ENCODE data around the gene MAMLD1. TPM values are rescaled to one million over a fixed set of nuclear protein-coding genes. Genes with fewer than 3 reads are reported as not detected.

Gene MAMLD1
- total RNA-seq, 1 donor from 2014 or later: 4.9 TPM

GRCh38 chrX:150487369-150488094 is 124.4 kb downstream of the MAMLD1 start:
- DNase-seq (ENCODE audit: extremely low read depth, low read depth, low spot score): no peak

GRCh38 chrX:150489359-150490015 is 126.4 kb downstream of the MAMLD1 start:
- no peak for DNase-seq (ENCODE audit: extremely low read depth, low read depth, low spot score)

GRCh38 chrX:150495496-150495895 is 132.4 kb downstream of the MAMLD1 start:
- DNase-seq (ENCODE audit: extremely low read depth, low read depth, low spot score): no peak

GRCh38 chrX:150499240-150499639 is 136.1 kb downstream of the MAMLD1 start:
- no peak for DNase-seq (ENCODE audit: extremely low read depth, low read depth, low spot score)

GRCh38 chrX:150502091-150502490 is 139.0 kb downstream of the MAMLD1 start:
- no peak for DNase-seq (ENCODE audit: extremely low read depth, low read depth, low spot score)

DNA sequence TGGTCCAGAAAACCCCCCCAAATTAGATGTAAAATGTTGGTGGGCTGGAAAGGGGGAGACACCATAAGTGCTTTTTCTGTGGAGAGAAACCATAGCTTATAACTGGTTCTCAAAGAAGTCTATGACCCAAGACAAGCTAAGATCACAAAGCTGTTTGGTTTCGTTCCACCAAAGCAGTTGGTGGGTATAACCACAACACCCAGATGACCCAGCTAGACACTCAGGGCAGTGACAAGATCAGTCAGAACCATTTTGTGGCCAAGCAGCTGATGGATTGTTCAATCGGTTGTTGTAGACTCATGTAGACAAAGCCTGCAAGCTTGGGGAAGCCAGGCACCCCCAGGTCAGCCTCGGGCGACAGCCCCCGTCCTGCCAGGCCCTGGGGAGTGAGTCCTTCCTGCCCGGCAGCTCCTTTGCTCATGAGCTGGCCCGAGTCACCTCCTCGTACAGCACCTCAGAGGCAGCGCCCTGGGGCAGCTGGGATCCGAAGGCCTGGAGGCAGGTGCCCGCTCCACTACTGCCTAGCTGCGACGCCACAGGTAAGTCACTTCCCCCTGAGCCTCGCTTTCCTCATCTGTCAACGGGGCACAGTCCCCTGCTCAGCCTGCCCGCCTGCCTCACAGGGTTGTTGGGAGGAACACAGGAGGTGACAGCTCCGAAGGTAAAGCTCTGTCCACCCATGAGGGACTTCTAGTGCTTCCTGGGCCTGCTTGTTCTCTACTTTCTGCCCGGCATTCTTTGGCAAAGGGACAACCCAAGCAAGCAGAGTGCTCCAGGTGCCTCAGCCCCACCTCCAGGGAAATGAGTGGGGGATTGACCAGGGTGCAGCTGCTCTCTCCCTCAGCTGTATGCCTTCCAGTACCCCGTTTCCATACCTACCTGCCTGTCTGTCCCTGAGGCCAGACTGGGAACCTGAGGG is 140.1 kb downstream of the MAMLD1 start:
- no peak for DNase-seq (ENCODE audit: extremely low read depth, low read depth, low spot score)

GRCh38 chrX:150503898-150504219 is 140.7 kb downstream of the MAMLD1 start:
- DNase-seq (ENCODE audit: extremely low read depth, low read depth, low spot score): no peak

DNA sequence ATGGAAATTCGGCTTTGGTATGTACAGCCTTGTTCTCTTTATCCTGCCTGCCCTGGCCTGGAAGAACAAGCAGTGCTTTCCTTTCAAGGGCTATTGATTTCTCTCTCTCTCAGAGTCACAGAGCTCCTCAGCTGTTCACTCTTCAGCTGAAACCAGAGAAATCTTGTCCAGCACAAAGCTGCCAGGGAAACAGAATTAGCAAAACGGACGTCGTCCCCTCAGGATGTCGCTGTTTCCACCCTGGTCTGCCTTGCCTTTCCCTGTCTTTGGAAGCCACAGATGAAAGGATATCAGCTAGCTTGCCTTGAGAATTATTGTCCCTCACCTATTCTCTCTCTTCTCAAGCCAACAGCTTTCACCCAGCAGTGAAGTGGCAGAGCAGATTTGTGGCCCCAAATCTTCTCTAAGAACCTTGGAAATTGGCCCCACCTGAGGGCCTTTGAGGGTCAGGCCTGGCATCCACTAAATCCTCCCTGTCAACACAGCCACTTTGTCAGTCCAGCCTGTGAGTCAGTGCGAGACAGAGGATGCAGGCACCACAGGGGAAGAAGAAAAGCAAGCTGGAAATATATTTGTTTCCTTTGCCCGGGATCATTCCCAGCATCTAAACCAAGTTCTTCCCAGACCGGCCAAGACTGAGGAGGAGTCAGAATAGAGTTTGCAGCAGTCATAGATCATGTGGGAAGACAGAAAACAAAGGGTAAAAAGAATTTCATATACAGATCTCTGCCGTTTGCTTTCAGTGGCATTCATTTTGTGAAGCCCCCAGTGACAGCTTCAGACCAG is 141.5 kb downstream of the MAMLD1 start:
- peak; percentile 34 for DNase-seq (ENCODE audit: extremely low read depth, low read depth, low spot score)

DNA sequence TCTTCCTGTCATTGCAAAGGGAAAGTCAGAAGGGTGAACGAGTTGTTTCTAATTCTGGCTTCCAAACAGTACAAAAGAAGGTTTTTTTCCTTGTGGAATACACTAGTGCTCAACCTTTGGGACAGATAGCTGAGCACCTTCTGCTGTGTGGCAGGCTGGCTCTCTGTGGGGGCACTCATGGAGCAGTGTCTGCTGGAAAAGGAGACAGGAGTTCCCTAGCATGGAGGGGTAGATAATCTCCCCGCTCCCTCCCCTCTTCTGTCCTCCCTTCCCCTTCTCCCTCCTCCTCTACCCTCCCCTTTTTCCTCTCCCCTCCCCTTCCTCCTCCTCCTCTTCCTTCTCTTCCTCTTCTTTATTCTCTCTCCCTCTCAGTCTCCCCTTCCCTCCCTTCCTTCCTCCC is 142.9 kb downstream of the MAMLD1 start:
- DNase-seq (ENCODE audit: extremely low read depth, low read depth, low spot score): no peak

DNA sequence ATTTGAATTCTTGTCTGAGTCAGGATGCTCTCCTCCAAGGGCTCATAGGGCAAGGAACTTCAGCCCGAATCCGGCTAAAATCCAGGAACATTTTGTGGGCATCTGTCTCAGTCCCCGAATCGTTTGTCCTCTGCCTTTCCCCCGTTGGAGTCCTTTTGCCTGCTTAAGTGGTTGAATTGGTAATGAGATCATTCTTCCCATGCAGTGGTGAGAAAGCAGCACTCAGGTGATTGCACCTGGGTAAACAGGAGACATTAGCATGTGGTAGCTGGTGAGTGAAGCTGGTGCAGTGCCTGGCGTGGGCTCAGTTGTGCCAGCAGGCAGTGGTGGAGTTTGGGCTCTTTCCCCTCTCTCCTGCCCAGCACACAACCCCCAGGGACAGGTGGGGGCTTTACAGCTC is 143.4 kb downstream of the MAMLD1 start:
- DNase-seq (ENCODE audit: extremely low read depth, low read depth, low spot score): no peak

DNA sequence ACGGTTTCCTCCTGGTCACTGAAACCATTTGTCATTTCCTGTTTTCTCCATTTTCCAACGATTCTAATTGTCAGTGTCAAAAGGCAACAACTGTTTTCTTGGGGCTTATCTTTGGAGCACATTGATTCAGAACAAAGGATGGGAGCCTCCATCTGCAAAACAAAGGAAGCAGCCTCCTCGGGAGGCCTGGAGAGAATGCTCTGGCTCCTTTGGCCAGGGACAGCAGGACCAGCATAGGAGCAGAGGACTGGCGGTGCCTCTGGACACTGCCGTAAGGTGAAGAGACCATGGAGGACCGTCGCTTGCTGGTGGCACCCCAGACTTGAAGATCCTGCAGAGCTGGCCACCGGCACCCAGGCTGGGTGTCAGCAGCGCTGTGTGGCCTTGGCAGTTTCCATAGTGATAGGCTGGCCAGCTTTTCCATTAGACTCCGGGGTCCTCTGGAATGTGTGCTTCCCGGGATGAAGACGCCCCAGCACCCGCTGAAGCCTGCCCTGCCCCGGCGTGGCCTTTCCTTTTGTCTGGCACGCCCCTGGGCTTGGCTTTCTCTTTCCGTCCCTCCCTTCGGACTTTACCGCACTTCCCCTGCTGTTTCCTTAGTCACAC is 144.2 kb downstream of the MAMLD1 start:
- DNase-seq (ENCODE audit: extremely low read depth, low read depth, low spot score): no peak

GRCh38 chrX:150508018-150508417 is 144.9 kb downstream of the MAMLD1 start:
- DNase-seq (ENCODE audit: extremely low read depth, low read depth, low spot score): no peak

DNA sequence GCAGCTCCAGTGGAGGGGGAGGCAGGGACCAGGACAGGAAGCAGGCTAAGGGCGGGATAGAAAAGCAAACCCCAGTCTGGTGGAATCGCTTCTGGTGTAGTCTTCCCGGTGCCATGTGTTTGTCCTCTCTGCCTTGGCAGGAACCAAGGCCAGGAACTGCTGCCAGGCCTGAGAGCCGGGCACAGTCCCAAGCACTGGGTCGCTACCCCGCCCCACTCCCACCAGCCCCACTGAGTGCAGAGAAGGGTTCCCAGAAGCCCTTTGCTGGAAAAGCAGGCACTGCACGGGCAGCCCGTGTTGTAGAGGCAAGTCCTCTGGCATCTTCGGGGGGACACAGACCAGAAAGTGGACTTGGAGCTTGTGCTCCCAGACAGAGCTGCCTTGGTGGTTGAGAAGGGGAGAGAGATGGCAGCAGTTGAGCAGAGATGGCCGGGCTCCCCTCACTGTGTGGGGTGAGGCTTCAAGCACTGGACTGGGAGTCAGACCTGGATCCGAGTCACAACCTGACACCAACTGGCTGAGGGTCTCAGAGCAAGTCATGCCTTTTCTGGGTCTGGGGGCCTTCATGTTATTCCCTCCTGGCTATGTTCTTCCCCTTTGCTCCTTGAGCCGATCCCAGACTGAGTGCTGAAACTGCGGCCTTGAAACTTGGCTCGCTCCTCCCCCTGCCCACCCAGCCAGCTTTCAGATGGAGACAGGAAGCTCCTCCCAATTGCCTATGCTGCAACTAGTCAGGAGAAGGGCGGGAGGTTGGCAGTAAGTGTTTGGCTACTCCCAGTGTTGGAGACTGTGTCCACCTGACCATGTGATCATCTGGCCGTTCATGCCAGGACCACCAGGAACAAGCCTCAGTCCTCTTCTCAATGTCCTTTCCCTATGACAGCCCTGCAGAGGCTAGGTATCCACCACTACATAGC is 145.6 kb downstream of the MAMLD1 start:
- DNase-seq (ENCODE audit: extremely low read depth, low read depth, low spot score): no peak

DNA sequence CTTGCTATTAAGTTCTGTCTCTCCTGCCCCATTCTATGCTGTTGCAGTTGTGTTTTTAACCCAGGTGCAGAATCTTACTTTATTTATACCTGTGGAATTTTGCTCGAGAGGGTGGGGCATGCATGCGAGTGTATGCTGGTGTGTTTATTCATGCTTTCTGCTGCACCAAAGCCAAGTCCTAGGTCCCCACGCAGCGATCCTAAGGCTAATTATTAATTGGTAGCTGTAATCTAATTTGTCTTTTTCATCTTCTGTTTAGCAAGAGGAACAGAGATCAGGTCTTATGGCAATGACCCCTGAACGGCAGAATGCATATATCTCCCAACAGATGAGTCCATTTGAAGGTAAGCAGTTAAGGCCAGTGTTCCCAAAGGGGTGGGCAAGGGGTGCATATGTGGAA is 146.6 kb downstream of the MAMLD1 start:
- DNase-seq (ENCODE audit: extremely low read depth, low read depth, low spot score): no peak

DNA sequence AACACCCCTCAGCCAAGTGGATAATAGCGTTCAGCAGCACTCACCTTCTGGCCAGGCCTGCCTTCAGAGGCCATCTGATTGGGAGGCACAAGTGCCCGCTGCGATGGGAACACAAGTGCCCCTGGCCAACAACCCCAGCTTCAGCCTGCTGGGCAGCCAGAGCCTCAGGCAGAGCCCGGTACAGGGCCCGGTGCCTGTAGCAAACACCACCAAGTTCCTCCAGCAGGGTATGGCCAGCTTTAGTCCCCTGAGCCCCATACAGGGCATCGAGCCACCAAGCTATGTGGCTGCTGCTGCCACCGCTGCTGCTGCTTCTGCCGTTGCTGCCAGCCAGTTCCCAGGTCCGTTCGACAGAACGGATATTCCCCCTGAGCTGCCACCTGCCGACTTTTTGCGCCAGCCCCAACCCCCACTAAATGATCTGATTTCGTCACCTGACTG is 149.4 kb downstream of the MAMLD1 start:
- DNase-seq (ENCODE audit: extremely low read depth, low read depth, low spot score): no peak

- no peak for DNase-seq (ENCODE audit: extremely low read depth, low read depth, low spot score)
These were observed 150.4 kb downstream of the MAMLD1 start for GRCh38 chrX:150513544-150513943.

- no peak for DNase-seq (ENCODE audit: extremely low read depth, low read depth, low spot score)
These were observed 151.3 kb downstream of the MAMLD1 start for GRCh38 chrX:150514462-150514861.

DNA sequence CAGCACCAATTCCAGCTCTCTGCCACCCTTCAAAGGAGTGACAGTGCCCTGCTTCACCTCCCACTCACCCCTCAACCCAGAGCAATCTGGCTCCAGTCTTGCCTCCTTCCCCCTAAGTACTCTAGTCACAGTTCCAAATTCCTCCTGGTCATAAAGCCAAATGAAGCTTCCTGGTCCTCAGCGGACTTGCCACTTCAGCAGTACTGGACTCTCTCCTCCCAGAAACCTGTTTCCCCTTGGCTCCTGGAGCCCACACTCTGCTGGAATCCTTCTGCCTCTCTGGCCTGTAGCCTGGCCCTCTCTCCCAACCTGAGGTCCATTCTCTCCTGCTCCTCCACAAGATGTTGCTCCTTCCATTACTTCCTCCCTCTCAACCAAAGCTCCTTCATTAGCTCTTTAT is 152.7 kb downstream of the MAMLD1 start:
- no peak for DNase-seq (ENCODE audit: extremely low read depth, low read depth, low spot score)

GRCh38 chrX:150517303-150517910 is 154.3 kb downstream of the MAMLD1 start:
- no peak for DNase-seq (ENCODE audit: extremely low read depth, low read depth, low spot score)
